ENCODE measurements around the gene LSAMP. TPM values are rescaled to one million over a fixed set of nuclear protein-coding genes. Genes with fewer than 3 reads are reported as not detected.

The LSAMP gene
- total and polyA plus RNA-seq, 2 experiments from 2014 or later: 2.0 to 2.9 TPM

DNA sequence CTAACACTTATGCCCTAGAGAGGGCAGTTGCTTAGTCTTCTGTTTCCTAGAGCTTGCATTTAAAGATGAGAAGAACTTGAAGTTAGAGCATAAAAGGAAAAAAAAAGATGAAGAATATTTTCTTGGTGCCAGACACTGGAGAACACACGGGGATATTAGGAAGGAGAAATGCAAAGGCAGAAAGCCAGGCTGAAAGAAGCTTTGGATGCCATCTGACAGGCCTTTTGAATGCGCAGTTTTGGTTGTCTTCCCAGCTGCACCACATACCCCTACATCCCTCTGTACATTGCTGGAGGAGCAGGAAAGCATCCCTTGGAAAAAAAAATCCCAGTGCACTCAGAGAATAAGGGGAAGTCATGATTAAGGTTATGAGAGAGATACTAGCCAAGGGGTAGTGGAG, 443.1 kb downstream of the LSAMP start:
- Histone ChIP-seq H3K4me3 (no peak overlapping the region), H3F3A (replicated peaks; ENCODE audit: low read depth) (no peaks in the 10 kb centered on the region), H3K27ac (ENCODE audit: low read depth) (no peak overlapping the region), H4K20me1 (replicated peaks; ENCODE audit: insufficient read depth) (no peaks in the 10 kb centered on the region), H3K36me3 (ENCODE audit: insufficient read depth) (no peaks in the 10 kb centered on the region), H3K4me2 (no peak overlapping the region), H3K9me2 (ENCODE audit: insufficient read depth) (no peaks in the 10 kb centered on the region), H3K79me2 (replicated peaks; ENCODE audit: insufficient read depth) (no peaks in the 10 kb centered on the region), H2AFZ (no peak overlapping the region), H3K4me1 (ENCODE audit: insufficient read depth) (peaks cover 9% of the 10 kb centered on the region), H3K27me3 (ENCODE audit: insufficient read depth) (no peaks in the 10 kb centered on the region)
- Mint-ChIP-seq H3K4me1 (peaks cover 12% of the 10 kb centered on the region), H3K27ac (no peak overlapping the region), H3K27me3 (ENCODE audit: insufficient read depth, low read depth, poor library complexity) (no peaks in the 10 kb centered on the region), H3K4me3 (no peak overlapping the region), H3K36me3 (ENCODE audit: low read depth) (no peaks in the 10 kb centered on the region), H3K9me3 (no peaks in the 10 kb centered on the region)
- DNase-seq (ENCODE audit: low spot score) (no peak), ATAC-seq (no peak)
- TF ChIP-seq STAT1 (IDR thresholded peaks at IDR 0.05; ENCODE audit: unreplicated experiment): no peak
- no peak for TF ChIP-seq CREB1 (CRISPR knock-in tag; IDR thresholded peaks at IDR 0.05; ENCODE audit: low read depth)
- TF ChIP-seq, protein P1, sequence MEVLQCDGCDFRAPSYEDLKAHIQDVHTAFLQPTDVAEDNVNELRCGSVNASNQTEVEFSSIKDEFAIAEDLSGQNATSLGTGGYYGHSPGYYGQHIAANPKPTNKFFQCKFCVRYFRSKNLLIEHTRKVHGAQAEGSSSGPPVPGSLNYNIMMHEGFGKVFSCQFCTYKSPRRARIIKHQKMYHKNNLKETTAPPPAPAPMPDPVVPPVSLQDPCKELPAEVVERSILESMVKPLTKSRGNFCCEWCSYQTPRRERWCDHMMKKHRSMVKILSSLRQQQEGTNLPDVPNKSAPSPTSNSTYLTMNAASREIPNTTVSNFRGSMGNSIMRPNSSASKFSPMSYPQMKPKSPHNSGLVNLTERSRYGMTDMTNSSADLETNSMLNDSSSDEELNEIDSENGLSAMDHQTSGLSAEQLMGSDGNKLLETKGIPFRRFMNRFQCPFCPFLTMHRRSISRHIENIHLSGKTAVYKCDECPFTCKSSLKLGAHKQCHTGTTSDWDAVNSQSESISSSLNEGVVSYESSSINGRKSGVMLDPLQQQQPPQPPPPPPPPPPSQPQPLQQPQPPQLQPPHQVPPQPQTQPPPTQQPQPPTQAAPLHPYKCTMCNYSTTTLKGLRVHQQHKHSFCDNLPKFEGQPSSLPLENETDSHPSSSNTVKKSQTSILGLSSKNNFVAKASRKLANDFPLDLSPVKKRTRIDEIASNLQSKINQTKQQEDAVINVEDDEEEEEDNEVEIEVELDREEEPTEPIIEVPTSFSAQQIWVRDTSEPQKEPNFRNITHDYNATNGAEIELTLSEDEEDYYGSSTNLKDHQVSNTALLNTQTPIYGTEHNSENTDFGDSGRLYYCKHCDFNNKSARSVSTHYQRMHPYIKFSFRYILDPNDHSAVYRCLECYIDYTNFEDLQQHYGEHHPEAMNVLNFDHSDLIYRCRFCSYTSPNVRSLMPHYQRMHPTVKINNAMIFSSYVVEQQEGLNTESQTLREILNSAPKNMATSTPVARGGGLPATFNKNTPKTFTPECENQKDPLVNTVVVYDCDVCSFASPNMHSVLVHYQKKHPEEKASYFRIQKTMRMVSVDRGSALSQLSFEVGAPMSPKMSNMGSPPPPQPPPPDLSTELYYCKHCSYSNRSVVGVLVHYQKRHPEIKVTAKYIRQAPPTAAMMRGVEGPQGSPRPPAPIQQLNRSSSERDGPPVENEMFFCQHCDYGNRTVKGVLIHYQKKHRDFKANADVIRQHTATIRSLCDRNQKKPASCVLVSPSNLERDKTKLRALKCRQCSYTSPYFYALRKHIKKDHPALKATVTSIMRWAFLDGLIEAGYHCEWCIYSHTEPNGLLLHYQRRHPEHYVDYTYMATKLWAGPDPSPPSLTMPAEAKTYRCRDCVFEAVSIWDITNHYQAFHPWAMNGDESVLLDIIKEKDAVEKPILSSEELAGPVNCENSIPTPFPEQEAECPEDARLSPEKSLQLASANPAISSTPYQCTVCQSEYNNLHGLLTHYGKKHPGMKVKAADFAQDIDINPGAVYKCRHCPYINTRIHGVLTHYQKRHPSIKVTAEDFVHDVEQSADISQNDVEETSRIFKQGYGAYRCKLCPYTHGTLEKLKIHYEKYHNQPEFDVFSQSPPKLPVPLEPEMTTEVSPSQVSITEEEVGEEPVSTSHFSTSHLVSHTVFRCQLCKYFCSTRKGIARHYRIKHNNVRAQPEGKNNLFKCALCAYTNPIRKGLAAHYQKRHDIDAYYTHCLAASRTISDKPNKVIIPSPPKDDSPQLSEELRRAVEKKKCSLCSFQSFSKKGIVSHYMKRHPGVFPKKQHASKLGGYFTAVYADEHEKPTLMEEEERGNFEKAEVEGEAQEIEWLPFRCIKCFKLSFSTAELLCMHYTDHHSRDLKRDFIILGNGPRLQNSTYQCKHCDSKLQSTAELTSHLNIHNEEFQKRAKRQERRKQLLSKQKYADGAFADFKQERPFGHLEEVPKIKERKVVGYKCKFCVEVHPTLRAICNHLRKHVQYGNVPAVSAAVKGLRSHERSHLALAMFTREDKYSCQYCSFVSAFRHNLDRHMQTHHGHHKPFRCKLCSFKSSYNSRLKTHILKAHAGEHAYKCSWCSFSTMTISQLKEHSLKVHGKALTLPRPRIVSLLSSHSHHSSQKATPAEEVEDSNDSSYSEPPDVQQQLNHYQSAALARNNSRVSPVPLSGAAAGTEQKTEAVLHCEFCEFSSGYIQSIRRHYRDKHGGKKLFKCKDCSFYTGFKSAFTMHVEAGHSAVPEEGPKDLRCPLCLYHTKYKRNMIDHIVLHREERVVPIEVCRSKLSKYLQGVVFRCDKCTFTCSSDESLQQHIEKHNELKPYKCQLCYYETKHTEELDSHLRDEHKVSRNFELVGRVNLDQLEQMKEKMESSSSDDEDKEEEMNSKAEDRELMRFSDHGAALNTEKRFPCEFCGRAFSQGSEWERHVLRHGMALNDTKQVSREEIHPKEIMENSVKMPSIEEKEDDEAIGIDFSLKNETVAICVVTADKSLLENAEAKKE (CRISPR knock-in tag; IDR thresholded peaks at IDR 0.05): no peak
- TF ChIP-seq, protein P2, sequence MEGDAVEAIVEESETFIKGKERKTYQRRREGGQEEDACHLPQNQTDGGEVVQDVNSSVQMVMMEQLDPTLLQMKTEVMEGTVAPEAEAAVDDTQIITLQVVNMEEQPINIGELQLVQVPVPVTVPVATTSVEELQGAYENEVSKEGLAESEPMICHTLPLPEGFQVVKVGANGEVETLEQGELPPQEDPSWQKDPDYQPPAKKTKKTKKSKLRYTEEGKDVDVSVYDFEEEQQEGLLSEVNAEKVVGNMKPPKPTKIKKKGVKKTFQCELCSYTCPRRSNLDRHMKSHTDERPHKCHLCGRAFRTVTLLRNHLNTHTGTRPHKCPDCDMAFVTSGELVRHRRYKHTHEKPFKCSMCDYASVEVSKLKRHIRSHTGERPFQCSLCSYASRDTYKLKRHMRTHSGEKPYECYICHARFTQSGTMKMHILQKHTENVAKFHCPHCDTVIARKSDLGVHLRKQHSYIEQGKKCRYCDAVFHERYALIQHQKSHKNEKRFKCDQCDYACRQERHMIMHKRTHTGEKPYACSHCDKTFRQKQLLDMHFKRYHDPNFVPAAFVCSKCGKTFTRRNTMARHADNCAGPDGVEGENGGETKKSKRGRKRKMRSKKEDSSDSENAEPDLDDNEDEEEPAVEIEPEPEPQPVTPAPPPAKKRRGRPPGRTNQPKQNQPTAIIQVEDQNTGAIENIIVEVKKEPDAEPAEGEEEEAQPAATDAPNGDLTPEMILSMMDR (conservative IDR thresholded peaks at IDR 0.05; ENCODE audit: low read depth in 2 of 2): no peak
- TF ChIP-seq, protein P3, sequence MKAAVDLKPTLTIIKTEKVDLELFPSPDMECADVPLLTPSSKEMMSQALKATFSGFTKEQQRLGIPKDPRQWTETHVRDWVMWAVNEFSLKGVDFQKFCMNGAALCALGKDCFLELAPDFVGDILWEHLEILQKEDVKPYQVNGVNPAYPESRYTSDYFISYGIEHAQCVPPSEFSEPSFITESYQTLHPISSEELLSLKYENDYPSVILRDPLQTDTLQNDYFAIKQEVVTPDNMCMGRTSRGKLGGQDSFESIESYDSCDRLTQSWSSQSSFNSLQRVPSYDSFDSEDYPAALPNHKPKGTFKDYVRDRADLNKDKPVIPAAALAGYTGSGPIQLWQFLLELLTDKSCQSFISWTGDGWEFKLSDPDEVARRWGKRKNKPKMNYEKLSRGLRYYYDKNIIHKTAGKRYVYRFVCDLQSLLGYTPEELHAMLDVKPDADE (IDR thresholded peaks at IDR 0.05): no peak
- no peak for TF ChIP-seq JUNB (IDR thresholded peaks at IDR 0.05; ENCODE audit: unreplicated experiment)
- TF ChIP-seq EZH2 (IDR thresholded peaks at IDR 0.05; ENCODE audit: low read depth, unreplicated experiment): no peak
- TF ChIP-seq ZNF331 (CRISPR knock-in tag; IDR thresholded peaks at IDR 0.05; ENCODE audit: low read depth): no peak
- no peak for TF ChIP-seq NANOG (IDR thresholded peaks at IDR 0.05; ENCODE audit: borderline replicate concordance)
- TF ChIP-seq POLR2AphosphoS5 (IDR thresholded peaks at IDR 0.05; ENCODE audit: low read depth): no peak
- TF ChIP-seq, protein P4, sequence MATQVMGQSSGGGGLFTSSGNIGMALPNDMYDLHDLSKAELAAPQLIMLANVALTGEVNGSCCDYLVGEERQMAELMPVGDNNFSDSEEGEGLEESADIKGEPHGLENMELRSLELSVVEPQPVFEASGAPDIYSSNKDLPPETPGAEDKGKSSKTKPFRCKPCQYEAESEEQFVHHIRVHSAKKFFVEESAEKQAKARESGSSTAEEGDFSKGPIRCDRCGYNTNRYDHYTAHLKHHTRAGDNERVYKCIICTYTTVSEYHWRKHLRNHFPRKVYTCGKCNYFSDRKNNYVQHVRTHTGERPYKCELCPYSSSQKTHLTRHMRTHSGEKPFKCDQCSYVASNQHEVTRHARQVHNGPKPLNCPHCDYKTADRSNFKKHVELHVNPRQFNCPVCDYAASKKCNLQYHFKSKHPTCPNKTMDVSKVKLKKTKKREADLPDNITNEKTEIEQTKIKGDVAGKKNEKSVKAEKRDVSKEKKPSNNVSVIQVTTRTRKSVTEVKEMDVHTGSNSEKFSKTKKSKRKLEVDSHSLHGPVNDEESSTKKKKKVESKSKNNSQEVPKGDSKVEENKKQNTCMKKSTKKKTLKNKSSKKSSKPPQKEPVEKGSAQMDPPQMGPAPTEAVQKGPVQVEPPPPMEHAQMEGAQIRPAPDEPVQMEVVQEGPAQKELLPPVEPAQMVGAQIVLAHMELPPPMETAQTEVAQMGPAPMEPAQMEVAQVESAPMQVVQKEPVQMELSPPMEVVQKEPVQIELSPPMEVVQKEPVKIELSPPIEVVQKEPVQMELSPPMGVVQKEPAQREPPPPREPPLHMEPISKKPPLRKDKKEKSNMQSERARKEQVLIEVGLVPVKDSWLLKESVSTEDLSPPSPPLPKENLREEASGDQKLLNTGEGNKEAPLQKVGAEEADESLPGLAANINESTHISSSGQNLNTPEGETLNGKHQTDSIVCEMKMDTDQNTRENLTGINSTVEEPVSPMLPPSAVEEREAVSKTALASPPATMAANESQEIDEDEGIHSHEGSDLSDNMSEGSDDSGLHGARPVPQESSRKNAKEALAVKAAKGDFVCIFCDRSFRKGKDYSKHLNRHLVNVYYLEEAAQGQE (IDR thresholded peaks at IDR 0.05; ENCODE audit: unreplicated experiment): no peak
- no peak for TF ChIP-seq EZH2phosphoT487 (IDR thresholded peaks at IDR 0.05; ENCODE audit: unreplicated experiment)
